GF-D8 (cell line): ENCODE measurements around the gene NEK10.
A peak's percentile ranks its signal among the peaks of the same experiment; 100 is the strongest.
"Not testable (repeated sequence)": the region's sequence is repeated elsewhere in the genome, so short reads cannot be mapped to it uniquely, and the experiment has no call there.

Experiments used
- DNase-seq: peaks from one replicate; lab custom pipeline; 2025; lab: John Stamatoyannopoulos, UW

The NEK10 gene

DNA sequence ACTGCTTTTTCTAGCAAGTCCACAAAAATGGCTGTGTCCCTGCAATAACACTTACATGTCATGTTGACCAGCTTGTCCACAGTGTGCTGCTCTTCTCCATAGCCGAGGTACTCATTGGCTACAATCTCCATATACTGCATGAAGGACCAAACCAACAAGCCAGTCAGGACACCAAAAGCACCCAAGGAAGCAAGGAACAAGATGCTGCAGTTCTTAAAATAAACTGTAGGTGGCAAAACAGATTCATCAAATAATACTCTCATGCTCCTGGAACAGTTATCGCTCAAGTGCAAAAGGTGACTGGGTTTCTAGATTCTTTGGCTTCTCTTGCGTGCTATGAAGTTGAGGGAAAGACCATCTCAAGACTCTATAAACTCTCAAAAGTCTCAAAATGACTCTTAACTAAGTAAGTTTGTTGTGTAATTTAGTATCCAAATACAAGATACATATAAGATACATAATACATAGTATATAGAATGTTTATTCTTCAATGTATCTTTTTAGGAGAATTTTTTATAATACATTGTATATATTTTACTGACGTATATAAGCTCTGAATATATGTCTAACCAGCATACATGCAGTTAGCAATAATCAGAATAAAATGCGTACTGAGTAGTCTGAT is 57.0 kb downstream of the NEK10 start:
- DNase-seq: peak; percentile 28

- no peak for DNase-seq
Observed at GRCh38 chr3:27311400-27311799, 57.8 kb downstream of the NEK10 start.

DNA sequence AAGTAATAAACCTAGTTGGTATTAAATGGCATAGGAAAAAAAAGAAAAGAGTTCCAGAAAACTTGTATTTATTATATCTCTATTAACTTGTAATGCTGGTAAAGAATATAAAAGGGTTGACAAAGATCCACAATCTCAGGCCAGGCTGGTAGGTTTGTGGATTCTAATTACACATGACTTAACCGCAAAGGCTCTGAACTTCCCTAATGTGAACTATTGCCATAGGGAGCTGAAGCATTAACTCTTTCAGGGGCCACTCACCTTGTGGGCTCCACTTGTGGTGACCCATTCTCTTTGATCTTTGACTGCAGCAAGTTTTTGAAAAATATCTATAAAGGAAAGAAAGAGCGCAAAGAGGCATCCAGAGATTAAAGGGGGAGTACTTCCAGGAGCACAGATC is 58.5 kb downstream of the NEK10 start:
- DNase-seq: peak; percentile 29

DNA sequence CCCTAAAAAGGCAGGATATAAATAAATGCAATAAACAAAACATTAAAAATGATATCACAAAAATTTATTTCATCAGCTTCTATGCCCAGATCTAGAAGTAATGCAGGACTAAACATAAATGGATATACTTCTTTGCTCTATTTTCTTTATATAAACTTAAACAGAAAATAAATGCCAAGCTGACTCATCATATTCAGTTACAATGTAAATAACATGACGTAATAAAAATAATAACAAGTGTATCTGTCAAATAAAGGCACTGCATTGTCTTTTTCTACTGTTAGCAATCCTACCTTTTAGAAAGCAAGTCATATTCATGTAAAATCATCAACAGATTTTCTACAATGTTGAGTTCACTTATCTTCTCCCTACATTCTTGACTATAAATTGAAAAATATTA is 61.6 kb downstream of the NEK10 start:
- no peak for DNase-seq

GRCh38 chr3:27302891-27303290 is 66.3 kb downstream of the NEK10 start:
- DNase-seq: no peak

GRCh38 chr3:27298981-27299380 is 70.2 kb downstream of the NEK10 start:
- DNase-seq: not testable (repeated sequence)

GRCh38 chr3:27293939-27294338 is 75.2 kb downstream of the NEK10 start:
- no peak for DNase-seq

DNA sequence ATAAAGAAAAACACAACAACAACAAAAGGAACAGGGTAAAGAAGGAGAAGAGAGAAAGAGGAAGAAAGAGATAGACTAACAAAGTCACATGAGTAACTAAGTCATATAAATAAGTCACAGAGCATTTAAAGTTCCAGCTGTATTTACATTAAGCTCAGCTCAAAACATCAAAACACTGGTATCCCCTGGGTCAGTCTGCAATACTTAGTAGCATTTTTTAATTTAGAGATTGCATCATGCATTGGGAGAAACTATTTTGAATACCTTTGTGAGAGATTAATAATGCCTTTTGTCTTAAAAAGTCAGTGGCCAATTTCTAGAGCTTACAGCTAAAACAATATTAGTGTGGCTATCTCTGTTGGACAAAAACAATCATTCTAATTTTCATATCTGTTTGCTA is 78.4 kb downstream of the NEK10 start:
- DNase-seq: no peak

DNA sequence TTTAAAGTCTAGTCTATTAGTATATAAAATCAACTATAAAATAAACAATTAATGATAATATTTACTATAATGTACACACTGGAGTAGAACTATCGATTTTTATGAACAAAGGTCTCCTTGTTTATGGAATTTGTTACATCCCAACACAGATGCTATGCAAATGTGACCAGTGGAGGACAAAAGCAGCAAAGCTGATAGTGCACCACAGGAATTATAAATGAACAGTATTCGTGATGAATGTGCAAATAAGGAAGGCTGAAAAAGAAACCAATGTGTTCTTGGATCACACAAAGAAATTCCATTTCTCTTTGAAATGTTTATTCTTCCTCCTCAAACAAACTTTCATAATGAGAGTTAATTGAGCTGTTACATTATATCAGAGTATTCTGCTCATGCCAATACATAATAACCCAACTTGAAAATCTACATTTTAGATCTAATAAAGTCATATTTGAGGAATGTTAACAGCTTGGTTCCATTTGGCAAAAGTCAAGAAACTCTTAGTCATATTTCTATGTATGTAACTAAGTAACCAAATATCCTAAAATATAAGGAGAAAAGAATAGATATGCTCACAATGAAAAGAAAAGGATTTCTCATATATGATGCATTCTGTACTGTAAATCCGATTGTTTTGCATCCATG is 79.3 kb downstream of the NEK10 start:
- DNase-seq: no peak

DNA sequence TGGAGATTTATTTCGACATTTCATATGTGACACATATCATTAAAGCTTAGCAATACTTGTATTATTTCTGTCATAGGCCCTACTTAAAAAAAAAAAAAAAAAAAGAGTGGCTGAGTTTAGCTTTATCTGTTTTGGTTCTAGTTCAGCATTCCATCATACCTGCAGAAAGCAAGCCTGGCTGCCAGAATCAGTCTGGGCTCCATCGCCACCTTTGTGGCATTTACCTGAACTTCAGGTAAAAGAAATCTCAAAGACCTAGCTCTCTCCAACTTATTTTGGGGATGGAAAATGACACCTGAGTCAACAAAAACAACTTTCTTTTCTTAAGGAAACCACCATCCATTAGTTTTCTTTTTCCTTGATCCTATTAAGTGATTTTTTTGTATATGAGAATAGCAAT is 82.1 kb downstream of the NEK10 start:
- no peak for DNase-seq

GRCh38 chr3:27286467-27286866 is 82.7 kb downstream of the NEK10 start:
- not testable (repeated sequence) for DNase-seq

DNA sequence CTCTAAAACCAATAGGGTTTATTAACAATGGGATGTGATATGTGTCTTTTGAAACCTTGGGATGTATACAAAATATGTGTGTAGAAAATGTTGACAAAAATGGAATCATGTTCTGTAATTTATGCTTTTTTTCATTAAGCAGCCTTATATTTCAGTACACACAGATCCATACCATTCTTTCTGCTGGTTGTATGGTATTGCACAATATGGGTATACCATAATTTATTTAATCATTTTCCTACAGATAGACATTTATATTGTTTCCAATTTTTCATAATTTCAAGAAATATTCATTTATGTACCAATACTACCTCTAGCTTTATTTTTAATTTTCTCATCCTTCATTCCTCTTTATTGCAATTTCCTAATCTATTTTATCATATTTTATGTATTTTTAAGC is 83.5 kb downstream of the NEK10 start:
- DNase-seq: no peak

GRCh38 chr3:27281671-27282150 is 87.5 kb downstream of the NEK10 start:
- no peak for DNase-seq

DNA sequence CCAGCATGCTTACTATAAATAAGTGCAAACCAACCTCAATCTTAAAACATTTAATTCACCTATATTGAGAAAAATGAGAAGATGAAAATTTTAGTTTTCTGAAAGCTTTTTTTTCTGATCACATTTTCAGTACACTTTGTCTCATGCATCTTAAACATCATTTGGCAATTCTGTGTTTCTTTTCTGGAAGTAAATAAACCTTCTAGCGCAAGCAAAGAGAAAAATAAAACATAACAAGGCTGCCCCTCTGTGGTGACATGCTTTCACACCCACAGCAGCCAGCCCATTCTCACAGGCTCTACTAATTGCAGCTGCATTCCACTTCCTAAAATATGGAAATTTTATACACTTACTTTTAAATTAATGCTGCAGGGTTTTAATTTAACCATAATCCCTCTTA is 90.1 kb downstream of the NEK10 start:
- DNase-seq: no peak

- no peak for DNase-seq
Observed at GRCh38 chr3:27278383-27279055, 90.7 kb downstream of the NEK10 start.

GRCh38 chr3:27275441-27275990 is 93.7 kb downstream of the NEK10 start:
- no peak for DNase-seq

DNA sequence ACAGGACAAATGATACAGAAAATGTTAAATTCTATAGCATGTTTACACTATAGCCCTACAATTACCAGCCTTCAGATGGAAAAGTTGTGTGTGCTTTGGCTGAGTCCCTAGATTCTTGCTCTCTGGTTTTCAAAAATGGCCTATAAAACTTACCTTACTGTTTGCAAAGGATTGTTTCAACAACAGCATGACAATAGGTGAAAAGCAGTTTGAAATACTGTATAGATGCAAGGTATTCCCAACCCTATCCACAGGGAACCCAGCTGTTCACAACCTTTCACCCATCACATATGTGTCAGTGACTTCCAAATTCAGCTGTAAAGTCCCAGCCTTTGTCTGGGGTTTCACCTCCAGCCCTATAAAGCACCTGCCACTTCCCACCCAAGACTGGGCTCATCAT is 97.3 kb downstream of the NEK10 start:
- no peak for DNase-seq

GRCh38 chr3:27254896-27255295 is 114.3 kb downstream of the NEK10 start:
- no peak for DNase-seq

GRCh38 chr3:27253831-27254230 is 115.4 kb downstream of the NEK10 start:
- DNase-seq: no peak

GRCh38 chr3:27253391-27253790 is 115.8 kb downstream of the NEK10 start:
- DNase-seq: no peak

DNA sequence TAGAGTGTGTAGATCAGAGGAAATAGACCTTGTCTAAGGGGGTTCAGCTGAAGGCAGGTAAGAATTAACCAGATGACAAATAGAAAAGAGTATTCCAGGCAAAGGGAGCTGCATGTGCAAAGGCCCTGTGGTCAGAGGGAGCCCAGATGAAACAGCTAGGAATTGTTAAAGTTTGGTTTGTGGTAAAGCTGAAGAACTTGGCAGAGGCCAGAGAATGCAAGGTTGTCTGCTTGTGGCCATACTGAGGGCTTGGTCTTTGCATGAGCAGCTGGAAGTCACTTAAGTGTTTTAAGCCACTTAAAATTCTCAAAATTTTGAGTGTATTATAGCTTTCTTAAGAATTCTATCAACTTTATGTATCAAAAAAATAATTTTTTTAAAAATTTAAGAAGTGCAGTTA is 116.5 kb downstream of the NEK10 start:
- no peak for DNase-seq

- no peak for DNase-seq
Observed at GRCh38 chr3:27244374-27244773, 124.8 kb downstream of the NEK10 start.

GRCh38 chr3:27239951-27240350 is 129.2 kb downstream of the NEK10 start:
- no peak for DNase-seq
